NOMO-1 treated with DMSO at 0.1 percent for 48 hours (cell line): ENCODE measurements around the gene TINCR.

Experiments
- DNase-seq: peaks from one replicate; lab custom pipeline; 2025; ENCODE audit not compliant: unreplicated experiment; lab: John Stamatoyannopoulos, UW

TINCR gene

DNA sequence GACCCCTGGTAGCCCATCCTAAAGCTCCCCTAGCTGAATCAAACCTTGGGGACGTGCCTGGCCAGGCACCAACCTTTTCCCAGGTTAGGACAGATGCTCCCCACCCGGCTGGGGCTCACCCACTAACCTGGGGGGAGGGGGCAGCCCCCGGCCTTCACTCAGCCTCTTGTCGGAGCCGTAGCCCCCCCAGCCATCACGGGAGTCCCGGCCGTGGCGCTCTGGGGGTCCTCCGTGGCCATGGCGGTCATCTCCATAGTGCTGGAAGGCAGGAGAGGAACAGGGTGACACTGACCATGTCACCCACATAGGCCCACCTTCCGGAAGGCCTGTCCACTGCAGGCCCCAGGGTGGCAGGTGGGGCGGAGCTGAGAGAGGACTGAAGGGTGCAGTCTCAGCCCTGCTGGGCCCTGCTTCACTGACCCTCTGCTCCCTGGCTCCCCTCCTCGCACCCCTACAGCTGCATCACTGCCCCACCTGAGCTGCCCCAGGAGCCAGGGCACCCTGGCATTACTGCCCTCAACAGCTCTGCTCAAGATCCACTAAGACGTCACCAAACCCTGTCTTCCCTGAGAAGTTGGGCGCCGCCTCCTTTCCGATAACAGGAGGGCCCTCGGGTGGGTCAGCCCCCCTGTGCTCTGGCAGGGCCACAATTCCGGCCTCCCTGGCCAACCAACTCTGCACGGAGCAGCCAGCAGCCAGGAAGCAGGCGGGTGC is 22.6 kb upstream of the TINCR start:
- no peak for DNase-seq

GRCh38 chr19:5588906-5589676 is 21.3 kb upstream of the TINCR start:
- DNase-seq: no peak

- DNase-seq: no peak
Observed at GRCh38 chr19:5588441-5588840, 20.7 kb upstream of the TINCR start.

- no peak for DNase-seq
Observed at GRCh38 chr19:5587661-5588060, 19.9 kb upstream of the TINCR start.

GRCh38 chr19:5587071-5587455 is 19.3 kb upstream of the TINCR start:
- DNase-seq: no peak

- DNase-seq: no peak
Observed at GRCh38 chr19:5586300-5587070, 18.7 kb upstream of the TINCR start.

DNA sequence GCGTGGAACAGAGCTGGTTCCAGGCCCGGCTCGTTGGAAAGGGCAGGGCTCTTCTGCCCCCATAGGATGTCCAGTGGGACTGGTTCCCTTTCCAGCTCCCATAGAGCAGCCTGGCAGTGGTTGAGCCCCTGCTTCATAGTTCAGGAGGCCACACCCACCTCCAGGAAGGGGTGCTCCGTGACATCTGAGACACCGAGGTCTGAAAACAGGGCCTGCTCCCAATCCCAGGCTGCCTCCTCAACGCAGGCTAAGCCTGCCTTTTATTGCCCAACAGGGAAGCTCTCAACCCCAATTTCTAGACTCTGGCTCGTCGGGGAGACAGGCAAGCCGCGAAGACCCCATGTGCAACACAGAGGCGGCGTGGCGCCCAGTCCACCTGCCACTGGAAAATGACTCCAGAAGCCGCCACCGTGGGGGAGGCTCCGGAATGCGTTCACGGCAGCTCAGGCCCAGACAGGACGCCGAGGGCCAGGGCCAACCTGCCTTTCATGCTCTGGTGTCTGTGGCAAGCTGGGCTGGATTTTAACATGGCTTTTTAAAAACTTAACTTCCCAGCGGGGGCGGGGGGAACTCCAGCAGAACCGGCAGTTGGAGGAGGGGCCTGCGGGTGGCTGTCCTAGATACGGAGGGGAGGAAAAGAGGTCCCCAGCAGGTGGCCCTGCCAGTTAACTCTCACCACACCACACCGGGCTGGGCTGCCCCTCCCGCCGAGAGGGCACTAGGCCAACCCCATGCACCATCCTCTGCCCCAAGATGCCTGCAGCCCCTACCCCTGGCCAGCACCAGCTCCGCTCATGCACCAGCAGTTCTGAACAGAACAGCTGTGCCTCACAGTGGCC is 17.9 kb upstream of the TINCR start:
- DNase-seq: no peak

- DNase-seq: no peak
Observed at GRCh38 chr19:5580161-5580571, 12.4 kb upstream of the TINCR start.

DNA sequence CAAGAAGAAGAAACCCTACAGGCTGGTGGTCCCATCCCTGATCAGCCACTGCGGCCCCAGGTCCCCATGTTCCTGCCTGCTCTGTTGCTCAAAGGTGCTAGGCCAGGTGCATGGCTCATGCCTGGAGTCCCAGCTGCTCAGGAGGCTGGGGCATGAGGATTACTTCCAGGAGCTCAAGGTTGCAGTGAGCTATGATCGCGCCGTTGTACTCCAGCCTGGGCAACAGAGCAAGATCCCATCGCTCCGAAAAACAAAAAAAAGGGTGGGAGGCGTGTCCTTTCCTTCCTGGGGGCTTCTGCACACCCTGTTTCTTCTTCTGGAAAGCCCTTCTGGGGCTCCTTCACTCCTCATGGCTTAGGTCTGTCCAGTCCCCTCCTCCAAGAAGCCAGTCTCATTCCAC is 11.9 kb upstream of the TINCR start:
- no peak for DNase-seq

DNA sequence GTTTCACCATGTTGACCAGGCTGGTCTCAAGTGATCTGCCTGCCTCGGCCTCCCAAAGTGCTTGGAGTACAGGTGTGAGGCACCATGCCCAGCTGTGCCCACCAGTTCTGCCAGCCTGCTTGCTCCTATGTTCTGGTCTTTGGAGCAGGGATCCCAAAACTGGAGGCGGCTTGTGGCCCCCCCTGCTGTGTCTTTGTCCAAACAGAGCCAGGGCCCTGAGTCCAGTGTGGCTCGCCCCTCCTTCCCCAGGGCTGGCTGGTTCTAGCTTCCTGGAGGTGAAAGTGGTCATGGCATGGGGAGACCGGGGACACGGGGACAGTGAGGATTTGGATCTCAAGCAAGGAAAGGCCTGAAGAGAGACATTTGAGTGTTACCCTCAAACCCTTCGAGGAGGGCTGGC is 11.5 kb upstream of the TINCR start:
- no peak for DNase-seq

DNA sequence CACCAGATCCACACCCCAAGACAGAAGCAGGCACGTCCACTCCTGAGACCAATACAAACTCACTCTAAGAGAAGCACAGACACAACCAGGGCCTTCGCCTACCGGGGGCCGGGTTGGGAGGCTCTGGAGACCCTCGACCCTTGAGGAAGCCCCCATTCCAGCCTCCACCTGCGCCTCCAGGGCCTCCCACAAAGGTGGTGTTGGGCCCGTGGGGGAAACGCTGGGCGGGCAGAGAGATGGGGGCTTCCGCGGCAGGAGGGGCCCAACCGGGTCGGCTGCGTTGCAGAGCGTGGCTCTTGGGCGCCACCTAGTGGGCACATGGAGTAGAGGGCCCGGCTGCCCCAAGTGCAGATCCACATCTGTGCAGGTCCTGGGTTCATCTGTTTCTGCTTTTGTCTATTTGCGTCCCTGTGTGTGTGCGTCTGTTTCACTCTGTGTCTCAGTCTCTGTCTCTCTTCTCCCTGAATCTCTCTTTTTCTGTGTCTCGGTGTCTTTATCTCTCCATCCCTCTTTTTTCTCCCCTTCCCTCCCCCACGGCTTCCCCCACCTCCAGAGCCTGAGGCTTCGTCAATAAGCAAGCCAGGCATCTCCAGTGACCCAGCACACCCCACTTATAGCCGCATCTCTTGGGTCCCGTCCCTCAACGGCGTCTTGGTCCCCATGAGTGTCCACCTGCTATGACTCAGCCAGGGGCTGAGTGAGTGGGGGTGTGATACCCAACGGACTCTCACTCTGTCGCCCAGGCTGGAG is 10.5 kb upstream of the TINCR start:
- DNase-seq: peak; percentile 61

GRCh38 chr19:5575590-5575989 is 7.8 kb upstream of the TINCR start:
- DNase-seq: no peak

DNA sequence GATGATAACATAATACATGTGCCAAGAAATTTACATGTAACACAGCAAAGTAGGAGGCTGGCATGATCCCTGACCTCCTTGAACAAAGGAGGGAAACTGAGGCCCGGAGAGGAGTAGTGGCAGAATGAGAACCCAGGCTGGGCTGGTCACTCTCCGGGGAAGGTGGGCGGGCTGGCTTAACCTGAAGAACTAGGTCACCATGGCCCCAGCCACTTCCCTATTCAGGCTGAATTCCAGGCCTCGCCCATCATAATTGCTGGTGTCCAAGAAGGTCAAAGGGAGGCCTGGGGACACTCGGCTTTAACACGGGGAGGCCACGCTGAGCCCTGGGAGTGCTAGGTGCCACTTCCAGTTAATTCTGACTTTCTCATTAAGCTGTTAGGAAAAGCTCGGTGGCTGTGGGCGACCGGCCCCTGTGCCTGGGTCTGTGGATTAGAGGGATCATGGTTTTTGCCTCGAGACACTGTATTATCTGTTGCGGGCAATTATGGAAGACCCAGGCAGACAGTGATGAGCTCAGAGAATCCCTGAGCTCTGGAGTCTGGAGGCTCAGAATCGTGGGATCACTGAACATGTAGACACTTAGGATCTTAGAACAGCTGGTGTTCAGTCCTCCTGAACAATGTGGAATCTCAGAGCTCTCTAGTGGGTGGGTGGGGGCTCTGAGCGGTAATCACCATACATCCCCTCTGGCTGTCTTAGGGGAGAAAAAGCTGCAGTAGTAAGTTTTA is 5.0 kb upstream of the TINCR start:
- no peak for DNase-seq

DNA sequence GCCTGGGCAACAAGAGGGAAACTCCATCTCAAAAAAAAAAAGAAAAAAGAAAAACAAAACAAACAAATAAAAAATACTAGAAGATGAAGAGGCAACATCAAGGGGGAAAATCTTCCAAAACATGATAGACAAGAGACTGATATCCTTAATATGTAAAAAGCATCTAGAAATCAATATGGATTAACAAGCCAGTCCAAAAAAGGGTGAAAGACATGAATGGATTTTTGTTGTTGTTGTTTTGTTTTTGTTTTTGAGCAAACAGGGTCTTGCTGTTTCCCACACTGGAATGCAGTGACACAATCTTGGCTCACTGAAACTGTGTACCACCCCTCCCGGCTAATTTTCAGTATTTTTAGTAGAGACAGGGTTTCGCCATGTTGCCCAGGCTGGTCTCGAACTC is 4.0 kb upstream of the TINCR start:
- DNase-seq: no peak

DNA sequence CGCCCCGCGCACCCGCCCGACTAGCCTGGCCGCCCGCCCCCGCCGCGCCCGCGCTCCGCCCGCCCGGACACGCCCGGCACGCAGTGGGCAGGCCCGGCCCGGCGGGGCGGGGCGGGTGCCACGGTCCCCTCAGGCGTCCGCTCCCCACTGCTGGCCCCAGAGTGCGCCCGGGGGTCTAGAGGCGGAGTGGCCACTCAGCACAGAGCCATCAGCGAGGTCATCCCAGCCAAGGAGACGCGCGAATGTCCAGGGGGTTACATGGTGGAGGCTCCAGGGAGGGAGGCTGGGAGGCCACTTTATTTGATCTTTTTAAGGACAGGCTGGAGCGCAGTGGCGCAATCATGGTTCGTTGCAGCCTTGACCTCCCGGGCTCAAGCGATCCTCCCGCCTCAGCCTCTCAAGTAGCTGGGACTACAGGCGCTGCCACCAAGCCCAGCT is 236 bp upstream of the TINCR start:
- no peak for DNase-seq

DNA sequence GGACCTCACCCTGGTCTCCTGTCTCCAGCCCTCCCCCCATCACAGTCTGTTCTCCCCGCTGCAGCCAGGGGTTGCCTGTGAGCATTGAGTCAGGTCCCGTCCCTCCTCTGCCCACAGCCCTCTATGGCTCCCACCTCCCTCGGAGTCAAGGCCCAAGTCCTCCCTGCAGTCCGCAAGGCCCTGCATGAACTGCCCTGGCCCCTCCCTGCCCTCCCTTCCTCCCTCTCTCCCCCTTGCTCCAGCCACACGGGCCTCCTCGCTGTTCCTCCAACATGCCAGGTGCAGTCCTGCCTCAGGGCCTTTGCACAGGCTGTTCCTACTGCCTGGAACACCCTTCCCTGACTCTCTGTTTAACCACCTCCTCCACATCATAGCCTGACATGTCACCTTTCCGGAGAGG is 2.8 kb downstream of the TINCR start:
- no peak for DNase-seq

GRCh38 chr19:5563935-5564612 is 3.7 kb downstream of the TINCR start:
- DNase-seq: no peak

DNA sequence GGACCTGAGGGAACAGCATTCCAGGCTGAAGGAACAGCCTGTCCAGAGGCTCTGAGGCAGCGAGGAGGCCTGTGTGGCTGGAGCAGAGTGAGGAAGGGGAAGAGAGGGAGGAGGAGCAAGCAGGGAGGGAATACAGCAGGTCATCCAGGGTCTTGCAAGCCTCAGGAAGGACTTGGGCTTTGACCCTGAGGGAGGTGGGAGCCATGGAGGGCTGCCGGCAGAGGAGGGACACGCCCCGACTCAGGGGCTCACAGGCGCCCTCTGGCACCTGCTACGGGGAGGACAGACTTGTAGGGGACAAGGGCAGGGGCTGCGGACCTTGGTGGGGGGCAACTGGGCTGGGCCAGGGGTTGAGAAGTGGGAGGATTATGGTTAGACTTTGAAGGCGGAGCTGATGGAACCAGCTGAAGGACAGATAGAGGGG is 4.7 kb downstream of the TINCR start:
- no peak for DNase-seq

DNA sequence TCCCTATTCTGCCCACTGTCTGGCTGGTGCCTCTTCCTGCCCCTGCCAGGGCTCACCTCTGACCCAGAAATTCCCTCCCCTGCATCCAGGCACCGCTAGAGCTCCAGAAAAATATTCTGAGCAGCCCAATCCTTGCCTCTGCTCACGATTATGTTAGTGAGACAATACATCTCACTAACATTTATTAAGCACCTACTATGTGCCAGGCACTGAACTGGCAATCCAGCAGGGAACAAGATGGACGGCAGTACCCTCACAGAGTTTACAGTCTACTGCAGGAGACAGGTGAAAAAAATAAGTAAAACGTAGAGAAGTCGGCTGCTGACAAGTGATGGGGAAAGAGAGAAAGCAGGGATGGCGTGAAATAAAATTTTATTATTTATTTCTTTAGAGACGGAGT is 5.5 kb downstream of the TINCR start:
- DNase-seq: no peak
